GM12892 (cell line): ENCODE results near the gene GALNTL6.

ENCODE experiments used
- POLR2A ChIP-seq: IDR thresholded peaks from 2 replicates; pipeline ENCODE4 v1.6.1; 2011; ENCODE audit warnings: low read depth, low read length, control low read depth
- POLR2AphosphoS5 ChIP-seq: IDR thresholded peaks from 2 replicates; pipeline ENCODE4 v1.6.1; 2011; ENCODE audit warnings: low read depth, low read length, control low read depth
- TAF1 ChIP-seq: IDR thresholded peaks from 2 replicates; pipeline ENCODE4 v1.6.1; 2011; ENCODE audit warnings: low read depth, mild to moderate bottlenecking, control low read depth, low read length, borderline replicate concordance

- TF ChIP-seq POLR2AphosphoS5, result no peak
- no peak for TF ChIP-seq POLR2A
- no peak for TF ChIP-seq TAF1
These were observed 914.4 kb downstream of the GALNTL6 start for GRCh38 chr4:172727631-172728030.
